ENCODE measurements around the gene SDC4. TPM values are rescaled to one million over a fixed set of nuclear protein-coding genes. Genes with fewer than 3 reads are reported as not detected.

The SDC4 gene
- total RNA-seq, 1 experiment from 2014 or later, result 100 TPM

DNA sequence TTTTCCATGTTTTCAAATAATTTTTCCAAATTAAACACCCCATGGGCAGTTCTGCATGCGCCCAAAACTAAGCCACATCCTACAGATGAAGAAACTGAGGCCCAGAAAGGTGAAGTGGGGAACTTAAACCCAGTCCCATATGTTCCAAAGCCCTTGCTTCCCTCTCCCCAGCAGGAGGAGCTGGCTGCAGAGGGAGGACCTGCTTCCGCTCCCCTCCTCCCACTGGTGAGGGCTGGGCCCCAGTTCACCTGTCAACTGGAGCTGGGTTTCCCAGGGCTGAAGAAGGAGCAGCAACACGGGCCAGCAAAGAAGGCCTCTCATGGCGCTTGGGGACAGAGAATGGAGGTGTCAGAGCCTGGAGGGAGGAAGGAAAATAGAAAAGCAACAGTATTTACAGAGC, 43.0 kb downstream of the SDC4 start:
- H3K4me3 ChIP-seq (replicated peaks in 1 of 2; ENCODE audit: low read depth in 1 of 2, low read length in 2 of 2), result no peak overlapping the region
- POLR2A ChIA-PET, result interaction anchor here (0.6 kb wide), 1 partner anchor 293 kb away, joined by 4 read pairs; no protein-coding TSS in a partner anchor
- DNase-seq (ENCODE audit: low read depth, low spot score) (no peak), ATAC-seq (peak; percentile 34)
- H3K4me2 ChIP-seq (ENCODE audit: low read length), result no peak overlapping the region
- CTCF ChIA-PET, result interaction anchor here (0.6 to 1.3 kb wide), 8 partner anchors 11 to 1138 kb away, joined by 3 to 7 read pairs (median 4); no protein-coding TSS in a partner anchor
- H3K9me3 ChIP-seq (ENCODE audit: control insufficient read depth in 1 of 2, insufficient read depth in 1 of 2, low read depth in 1 of 2, low read length in 2 of 2), result no peaks in the 10 kb centered on the region
- H3K27ac ChIP-seq (ENCODE audit: low read depth, low read length), result no peak overlapping the region
- no TSS peak for BruUV-seq (replicated peaks)
- H2AFZ ChIP-seq (ENCODE audit: low read depth, low read length, poor library complexity, severe bottlenecking), result no peak overlapping the region
- H3K4me1 ChIP-seq (ENCODE audit: control insufficient read depth in 1 of 2, insufficient read depth in 2 of 2, low read length in 2 of 2), result peaks cover 4 to 20% of the 10 kb centered on the region in 2 experiments; a peak in 3 of 4 replicates
- H3K9ac ChIP-seq (ENCODE audit: low read length), result no peak overlapping the region
- H3K9me2 ChIP-seq (ENCODE audit: insufficient read depth), result no peaks in the 10 kb centered on the region
- no peak for TF ChIP-seq FOSL1 (IDR thresholded peaks at IDR 0.05; ENCODE audit: low read depth)
- TF ChIP-seq, protein P1, sequence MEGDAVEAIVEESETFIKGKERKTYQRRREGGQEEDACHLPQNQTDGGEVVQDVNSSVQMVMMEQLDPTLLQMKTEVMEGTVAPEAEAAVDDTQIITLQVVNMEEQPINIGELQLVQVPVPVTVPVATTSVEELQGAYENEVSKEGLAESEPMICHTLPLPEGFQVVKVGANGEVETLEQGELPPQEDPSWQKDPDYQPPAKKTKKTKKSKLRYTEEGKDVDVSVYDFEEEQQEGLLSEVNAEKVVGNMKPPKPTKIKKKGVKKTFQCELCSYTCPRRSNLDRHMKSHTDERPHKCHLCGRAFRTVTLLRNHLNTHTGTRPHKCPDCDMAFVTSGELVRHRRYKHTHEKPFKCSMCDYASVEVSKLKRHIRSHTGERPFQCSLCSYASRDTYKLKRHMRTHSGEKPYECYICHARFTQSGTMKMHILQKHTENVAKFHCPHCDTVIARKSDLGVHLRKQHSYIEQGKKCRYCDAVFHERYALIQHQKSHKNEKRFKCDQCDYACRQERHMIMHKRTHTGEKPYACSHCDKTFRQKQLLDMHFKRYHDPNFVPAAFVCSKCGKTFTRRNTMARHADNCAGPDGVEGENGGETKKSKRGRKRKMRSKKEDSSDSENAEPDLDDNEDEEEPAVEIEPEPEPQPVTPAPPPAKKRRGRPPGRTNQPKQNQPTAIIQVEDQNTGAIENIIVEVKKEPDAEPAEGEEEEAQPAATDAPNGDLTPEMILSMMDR (IDR thresholded peaks at IDR 0.05 in 2 of 3, conservative IDR thresholded peaks at IDR 0.05 in 1 of 3; ENCODE audit: borderline replicate concordance in 1 of 3, insufficient read depth in 1 of 3, low read depth in 2 of 3, low read length in 2 of 3), result peak in 2 of 3 experiments; percentile 17 to 32; a peak in 2 of 6 replicates
- H4K20me1 ChIP-seq (ENCODE audit: insufficient read depth), result no peaks in the 10 kb centered on the region
- H3K36me3 ChIP-seq (ENCODE audit: control insufficient read depth in 1 of 2, insufficient read depth in 2 of 2, low read length in 2 of 2), result no peaks in the 10 kb centered on the region
- RAD21 ChIA-PET (ENCODE audit: low non-redundant PET in 1 of 2, low total read pairs in 2 of 2, uncharacterized antibody in 2 of 2, unreplicated experiment in 2 of 2), result no interaction called here
- intact Hi-C loops (cut with micrococcal nuclease), result no loop called here
- no peaks in the 10 kb centered on the region for H3K27me3 ChIP-seq (ENCODE audit: insufficient read depth, low read length)
- H3K79me2 ChIP-seq (ENCODE audit: insufficient read depth, low read length), result no peaks in the 10 kb centered on the region

DNA sequence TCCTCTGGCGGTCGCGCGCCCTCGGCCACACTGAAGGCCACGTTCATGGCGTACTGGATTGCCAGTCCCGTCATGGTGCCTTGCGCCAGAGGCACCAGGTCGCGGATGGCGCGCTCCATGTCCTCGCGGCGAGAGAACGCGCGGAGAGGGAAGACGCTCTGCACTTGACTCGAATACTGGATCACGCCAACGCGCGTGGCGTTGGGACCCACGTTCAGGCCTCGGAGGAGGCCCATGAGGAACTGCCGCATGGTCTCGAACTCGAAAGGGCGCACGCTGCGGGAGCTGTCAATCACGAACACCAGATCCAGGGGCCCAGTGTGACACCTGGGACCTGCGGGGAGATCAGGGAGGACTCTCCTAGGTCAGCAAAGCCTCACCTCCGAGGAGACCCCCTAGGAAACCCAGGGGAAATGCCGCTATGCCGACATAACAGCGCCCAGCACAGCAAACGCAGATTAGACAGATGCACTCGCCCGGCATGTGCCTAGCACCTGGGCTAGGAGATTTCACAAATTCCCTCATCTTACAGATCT, 43.7 kb downstream of the SDC4 start:
- Histone ChIP-seq H3K79me2 (ENCODE audit: insufficient read depth, low read length) (no peaks in the 10 kb centered on the region), H3K4me1 (ENCODE audit: control insufficient read depth in 1 of 2, insufficient read depth in 2 of 2, low read length in 2 of 2) (peaks cover 4 to 20% of the 10 kb centered on the region in 2 experiments; a peak in 3 of 4 replicates), H3K27me3 (ENCODE audit: insufficient read depth, low read length) (no peaks in the 10 kb centered on the region), H3K27ac (ENCODE audit: low read depth, low read length) (no peak overlapping the region), H3K4me2 (ENCODE audit: low read length) (no peak overlapping the region), H3K9me3 (ENCODE audit: control insufficient read depth in 1 of 2, insufficient read depth in 1 of 2, low read depth in 1 of 2, low read length in 2 of 2) (no peaks in the 10 kb centered on the region), H3K9me2 (ENCODE audit: insufficient read depth) (no peaks in the 10 kb centered on the region), H4K20me1 (ENCODE audit: insufficient read depth) (no peaks in the 10 kb centered on the region), H3K9ac (ENCODE audit: low read length) (no peak overlapping the region), H3K4me3 (replicated peaks in 1 of 2; ENCODE audit: low read depth in 1 of 2, low read length in 2 of 2) (no peak overlapping the region), H3K36me3 (ENCODE audit: control insufficient read depth in 1 of 2, insufficient read depth in 2 of 2, low read length in 2 of 2) (no peaks in the 10 kb centered on the region), H2AFZ (ENCODE audit: low read depth, low read length, poor library complexity, severe bottlenecking) (no peak overlapping the region)
- no peak for DNase-seq (ENCODE audit: low read depth, low spot score)
- ChIA-PET CTCF (interaction anchor here (1.0 to 2.3 kb wide), 5 partner anchors 10 to 132 kb away, joined by 4 to 16 read pairs (median 5); no protein-coding TSS in a partner anchor), POLR2A (no interaction called here), RAD21 (ENCODE audit: low non-redundant PET in 1 of 2, low total read pairs in 2 of 2, uncharacterized antibody in 2 of 2, unreplicated experiment in 2 of 2) (no interaction called here)
- ATAC-seq, result no peak
- BruUV-seq (replicated peaks), result no TSS peak
- intact Hi-C loops (cut with micrococcal nuclease), result no loop called here
- TF ChIP-seq, protein P2, sequence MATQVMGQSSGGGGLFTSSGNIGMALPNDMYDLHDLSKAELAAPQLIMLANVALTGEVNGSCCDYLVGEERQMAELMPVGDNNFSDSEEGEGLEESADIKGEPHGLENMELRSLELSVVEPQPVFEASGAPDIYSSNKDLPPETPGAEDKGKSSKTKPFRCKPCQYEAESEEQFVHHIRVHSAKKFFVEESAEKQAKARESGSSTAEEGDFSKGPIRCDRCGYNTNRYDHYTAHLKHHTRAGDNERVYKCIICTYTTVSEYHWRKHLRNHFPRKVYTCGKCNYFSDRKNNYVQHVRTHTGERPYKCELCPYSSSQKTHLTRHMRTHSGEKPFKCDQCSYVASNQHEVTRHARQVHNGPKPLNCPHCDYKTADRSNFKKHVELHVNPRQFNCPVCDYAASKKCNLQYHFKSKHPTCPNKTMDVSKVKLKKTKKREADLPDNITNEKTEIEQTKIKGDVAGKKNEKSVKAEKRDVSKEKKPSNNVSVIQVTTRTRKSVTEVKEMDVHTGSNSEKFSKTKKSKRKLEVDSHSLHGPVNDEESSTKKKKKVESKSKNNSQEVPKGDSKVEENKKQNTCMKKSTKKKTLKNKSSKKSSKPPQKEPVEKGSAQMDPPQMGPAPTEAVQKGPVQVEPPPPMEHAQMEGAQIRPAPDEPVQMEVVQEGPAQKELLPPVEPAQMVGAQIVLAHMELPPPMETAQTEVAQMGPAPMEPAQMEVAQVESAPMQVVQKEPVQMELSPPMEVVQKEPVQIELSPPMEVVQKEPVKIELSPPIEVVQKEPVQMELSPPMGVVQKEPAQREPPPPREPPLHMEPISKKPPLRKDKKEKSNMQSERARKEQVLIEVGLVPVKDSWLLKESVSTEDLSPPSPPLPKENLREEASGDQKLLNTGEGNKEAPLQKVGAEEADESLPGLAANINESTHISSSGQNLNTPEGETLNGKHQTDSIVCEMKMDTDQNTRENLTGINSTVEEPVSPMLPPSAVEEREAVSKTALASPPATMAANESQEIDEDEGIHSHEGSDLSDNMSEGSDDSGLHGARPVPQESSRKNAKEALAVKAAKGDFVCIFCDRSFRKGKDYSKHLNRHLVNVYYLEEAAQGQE (IDR thresholded peaks at IDR 0.05; ENCODE audit: low read depth), result no peak
- no peak for TF ChIP-seq ZFX (IDR thresholded peaks at IDR 0.05)
- no peak for TF ChIP-seq EZH2phosphoT487 (IDR thresholded peaks at IDR 0.05; ENCODE audit: borderline replicate concordance)
- TF ChIP-seq YY1 (IDR thresholded peaks at IDR 0.05; ENCODE audit: extremely low read depth, insufficient replicate concordance, low read depth, low read length), result no peak
- no peak for TF ChIP-seq TCF7L2 (IDR thresholded peaks at IDR 0.05; ENCODE audit: borderline replicate concordance, extremely low read depth, insufficient read depth, insufficient read length)
- no peak for TF ChIP-seq SRF (IDR thresholded peaks at IDR 0.05; ENCODE audit: low read depth)
- no peak for TF ChIP-seq FOSL1 (IDR thresholded peaks at IDR 0.05; ENCODE audit: low read depth)
- TF ChIP-seq CEBPB (IDR thresholded peaks at IDR 0.05; ENCODE audit: low read depth), result no peak
- TF ChIP-seq SIN3A (IDR thresholded peaks at IDR 0.05; ENCODE audit: low read depth), result no peak
- TF ChIP-seq SP1 (IDR thresholded peaks at IDR 0.05; ENCODE audit: low read depth), result no peak
- TF ChIP-seq POLR2AphosphoS5 (IDR thresholded peaks at IDR 0.05; ENCODE audit: low read depth, low read length), result no peak
- TF ChIP-seq EZH2 (IDR thresholded peaks at IDR 0.05), result no peak
- TF ChIP-seq CBX3 (IDR thresholded peaks at IDR 0.05; ENCODE audit: low read depth), result no peak
- TF ChIP-seq, protein P3, sequence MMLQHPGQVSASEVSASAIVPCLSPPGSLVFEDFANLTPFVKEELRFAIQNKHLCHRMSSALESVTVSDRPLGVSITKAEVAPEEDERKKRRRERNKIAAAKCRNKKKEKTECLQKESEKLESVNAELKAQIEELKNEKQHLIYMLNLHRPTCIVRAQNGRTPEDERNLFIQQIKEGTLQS (IDR thresholded peaks at IDR 0.05), result no peak

Measured in HCT116 (cell line).